ENCODE results near the gene PRKG1.

DNA sequence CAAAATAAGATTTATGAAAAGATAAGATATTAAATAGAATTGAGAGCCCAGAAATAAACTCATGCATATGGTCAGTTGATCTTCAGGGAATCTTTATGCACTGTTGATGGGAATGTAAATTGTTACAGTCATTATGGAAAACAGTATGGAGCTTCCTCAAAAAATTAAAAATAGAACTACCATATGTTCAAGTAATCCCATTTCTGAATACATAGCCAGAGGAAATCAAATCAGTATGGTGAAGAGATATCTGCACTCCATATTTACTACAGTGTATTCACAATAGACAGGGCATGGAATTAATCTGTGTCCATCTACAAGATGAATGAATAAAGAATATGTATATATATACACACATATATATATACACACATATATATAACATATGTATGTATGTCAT lies 747.5 kb downstream of the PRKG1 start:
- TF ChIP-seq, protein P1, sequence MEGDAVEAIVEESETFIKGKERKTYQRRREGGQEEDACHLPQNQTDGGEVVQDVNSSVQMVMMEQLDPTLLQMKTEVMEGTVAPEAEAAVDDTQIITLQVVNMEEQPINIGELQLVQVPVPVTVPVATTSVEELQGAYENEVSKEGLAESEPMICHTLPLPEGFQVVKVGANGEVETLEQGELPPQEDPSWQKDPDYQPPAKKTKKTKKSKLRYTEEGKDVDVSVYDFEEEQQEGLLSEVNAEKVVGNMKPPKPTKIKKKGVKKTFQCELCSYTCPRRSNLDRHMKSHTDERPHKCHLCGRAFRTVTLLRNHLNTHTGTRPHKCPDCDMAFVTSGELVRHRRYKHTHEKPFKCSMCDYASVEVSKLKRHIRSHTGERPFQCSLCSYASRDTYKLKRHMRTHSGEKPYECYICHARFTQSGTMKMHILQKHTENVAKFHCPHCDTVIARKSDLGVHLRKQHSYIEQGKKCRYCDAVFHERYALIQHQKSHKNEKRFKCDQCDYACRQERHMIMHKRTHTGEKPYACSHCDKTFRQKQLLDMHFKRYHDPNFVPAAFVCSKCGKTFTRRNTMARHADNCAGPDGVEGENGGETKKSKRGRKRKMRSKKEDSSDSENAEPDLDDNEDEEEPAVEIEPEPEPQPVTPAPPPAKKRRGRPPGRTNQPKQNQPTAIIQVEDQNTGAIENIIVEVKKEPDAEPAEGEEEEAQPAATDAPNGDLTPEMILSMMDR (IDR thresholded peaks at IDR 0.05; ENCODE audit: control extremely low read depth in 1 of 3, insufficient read depth in 1 of 3, low read depth in 1 of 3, low read length in 3 of 3), result no peak
- TF ChIP-seq, protein P2, sequence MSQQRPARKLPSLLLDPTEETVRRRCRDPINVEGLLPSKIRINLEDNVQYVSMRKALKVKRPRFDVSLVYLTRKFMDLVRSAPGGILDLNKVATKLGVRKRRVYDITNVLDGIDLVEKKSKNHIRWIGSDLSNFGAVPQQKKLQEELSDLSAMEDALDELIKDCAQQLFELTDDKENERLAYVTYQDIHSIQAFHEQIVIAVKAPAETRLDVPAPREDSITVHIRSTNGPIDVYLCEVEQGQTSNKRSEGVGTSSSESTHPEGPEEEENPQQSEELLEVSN (IDR thresholded peaks at IDR 0.05), result no peak
- TF ChIP-seq ATF2 (IDR thresholded peaks at IDR 0.05; ENCODE audit: low read length) (no peak), JUN (IDR thresholded peaks at IDR 0.05; ENCODE audit: low read depth, low read length) (no peak), POLR2A (IDR thresholded peaks at IDR 0.05; ENCODE audit: control extremely low read depth in 1 of 2, low read depth in 2 of 2, low read length in 2 of 2) (no peak), ZNF274 (IDR thresholded peaks at IDR 0.05; ENCODE audit: borderline replicate concordance, extremely low read depth, low read length) (no peak), MAFK (IDR thresholded peaks at IDR 0.05; ENCODE audit: low read depth, low read length) (no peak), POLR2AphosphoS5 (IDR thresholded peaks at IDR 0.05; ENCODE audit: low read depth, low read length) (no peak), SP1 (IDR thresholded peaks at IDR 0.05; ENCODE audit: low read depth, low read length) (no peak), EP300 (IDR thresholded peaks at IDR 0.05; ENCODE audit: borderline replicate concordance in 1 of 2, low read depth in 2 of 2, low read length in 2 of 2) (no peak), BRCA1 (IDR thresholded peaks at IDR 0.05; ENCODE audit: low read depth, low read length) (no peak), CBX8 (IDR thresholded peaks at IDR 0.05; ENCODE audit: borderline replicate concordance, low read depth, low read length) (no peak), BCL11A (IDR thresholded peaks at IDR 0.05; ENCODE audit: low read depth in 2 of 2, low read length in 2 of 2) (no peak), HDAC2 (IDR thresholded peaks at IDR 0.05; ENCODE audit: borderline replicate concordance in 1 of 2, low read depth in 2 of 2, low read length in 2 of 2) (no peak)

All from H1 (cell line).